Stomach (tissue), 4 donors: Measurements from ENCODE around the gene FBXL19.

Experiments
- CTCF ChIP-seq, 7 experiments: fragments of 450-650 bp in 4 of 7; fragments of 200-600 bp in 3 of 7; sonication (generic) in 3 of 7; IDR thresholded peaks; one replicate each; pipeline ENCODE4 v1.5.1; 2016 to 2019; ENCODE audit warnings: antibody characterized with exemption in 7 of 7, control low read depth in 2 of 7, mild to moderate bottlenecking in 1 of 7
- EP300 ChIP-seq: sonication (generic); formaldehyde crosslinking; IDR thresholded peaks from one replicate; pipeline ENCODE4 v1.6.1; 2017; ENCODE audit warnings: antibody characterized with exemption
- POLR2A ChIP-seq, 4 donors: fragments of 450-650 bp; IDR thresholded peaks; one replicate each; pipeline ENCODE4 v1.6.1; 2016; ENCODE audit warnings: antibody characterized with exemption in 4 of 4, control low read depth in 2 of 4, mild to moderate bottlenecking in 1 of 4, moderate library complexity in 1 of 4
- POLR2AphosphoS5 ChIP-seq, 3 donors: sonication (generic); formaldehyde crosslinking; IDR thresholded peaks; one replicate each; pipeline ENCODE4 v1.6.1; 2016; ENCODE audit warnings: antibody characterized with exemption in 3 of 3

GRCh38 chr16:30991052-30991451 lies 67.7 kb downstream of the FBXL19 start:
- TF ChIP-seq POLR2AphosphoS5 (IDR thresholded peaks at IDR 0.05) = no peak
- TF ChIP-seq CTCF (IDR thresholded peaks at IDR 0.05) = no peak
- no peak for TF ChIP-seq POLR2A (IDR thresholded peaks at IDR 0.05)
- TF ChIP-seq EP300 = no peak
